GM23338 (cell line): ENCODE data around the gene ATP2B1. TPM values are rescaled to one million over a fixed set of nuclear protein-coding genes. Genes with fewer than 3 reads are reported as not detected.

Experiments used
- ATAC-seq: fragments of 200-7000 bp; cut with Tn5 transposase; 3 replicates; pipeline ENCODE4 v1.9.1; 2020
- DNase-seq: peaks from one replicate; pipeline ENCODE4 v3.0.0-alpha.2; 2015; ENCODE audit warnings: low spot score
- H2AFZ ChIP-seq: fragments of 200-600 bp; sonication (generic); 2 replicates; pipeline ENCODE4 v1.8.0; 2016; ENCODE audit warnings: antibody characterized with exemption, mild to moderate bottlenecking, moderate library complexity
- H3F3A ChIP-seq: fragments of 200-600 bp; sonication (generic); replicated peaks from 2 replicates; pipeline ENCODE4 v1.8.0; 2017; ENCODE audit warnings: antibody characterized with exemption, mixed run types, low read depth
- H3K27ac ChIP-seq: fragments of 200-600 bp; sonication (generic); 2 replicates; pipeline ENCODE4 v1.6.1; 2016; ENCODE audit warnings: low read depth
- H3K27me3 ChIP-seq: fragments of 200-600 bp; sonication (generic); 2 replicates; pipeline ENCODE4 v1.8.0; 2016; ENCODE audit warnings: mild to moderate bottlenecking, mixed run types, moderate library complexity; ENCODE audit not compliant: insufficient read depth
- H3K36me3 ChIP-seq: fragments of 200-600 bp; sonication (generic); 2 replicates; pipeline ENCODE4 v1.8.0; 2016; ENCODE audit warnings: mild to moderate bottlenecking; ENCODE audit not compliant: insufficient read depth
- H3K4me1 ChIP-seq: fragments of 200-600 bp; sonication (generic); 2 replicates; pipeline ENCODE4 v1.8.0; 2016; ENCODE audit warnings: mild to moderate bottlenecking, moderate library complexity; ENCODE audit not compliant: insufficient read depth
- H3K4me2 ChIP-seq: fragments of 200-600 bp; sonication (generic); 2 replicates; pipeline ENCODE4 v1.7.1; 2017; ENCODE audit warnings: mixed run types
- H3K4me3 ChIP-seq: fragments of 200-600 bp; sonication (generic); 2 replicates; pipeline ENCODE4 v1.6.1; 2016; ENCODE audit warnings: mixed run types
- H3K79me2 ChIP-seq: fragments of 200-600 bp; sonication (generic); replicated peaks from 2 replicates; pipeline ENCODE4 v1.8.0; 2017; ENCODE audit warnings: mild to moderate bottlenecking; ENCODE audit not compliant: insufficient read depth
- H3K9me2 ChIP-seq: fragments of 200-600 bp; sonication (generic); 2 replicates; pipeline ENCODE4 v1.8.0; 2017; ENCODE audit not compliant: insufficient read depth
- H4K20me1 ChIP-seq: fragments of 200-600 bp; sonication (generic); replicated peaks from 2 replicates; pipeline ENCODE4 v1.8.0; 2017; ENCODE audit warnings: mild to moderate bottlenecking; ENCODE audit not compliant: insufficient read depth
- H3K27ac Mint-ChIP-seq: 2 replicates; pipeline ENCODE4 v1.8.0; 2020; ENCODE audit warnings: inconsistent platforms, mild to moderate bottlenecking, moderate library complexity, mixed read lengths
- H3K27me3 Mint-ChIP-seq: 3 replicates; pipeline ENCODE4 v1.8.0; 2022; ENCODE audit warnings: low read depth, mild to moderate bottlenecking, moderate library complexity, mixed read lengths, inconsistent platforms; ENCODE audit not compliant: insufficient read depth, poor library complexity
- H3K36me3 Mint-ChIP-seq: 3 replicates; pipeline ENCODE4 v1.8.0; 2021; ENCODE audit warnings: low read depth, mild to moderate bottlenecking, inconsistent platforms, moderate library complexity, mixed read lengths
- H3K4me1 Mint-ChIP-seq: 3 replicates; pipeline ENCODE4 v1.8.0; 2020; ENCODE audit warnings: mild to moderate bottlenecking, inconsistent platforms, mixed read lengths
- H3K4me3 Mint-ChIP-seq: 3 replicates; pipeline ENCODE4 v1.8.0; 2021; ENCODE audit warnings: moderate library complexity, mild to moderate bottlenecking, inconsistent platforms, mixed read lengths
- H3K9me3 Mint-ChIP-seq: 3 replicates; pipeline ENCODE4 v1.8.0; 2020; ENCODE audit warnings: moderate library complexity, mild to moderate bottlenecking, inconsistent platforms, mixed read lengths
- ETS1 ChIP-seq: IDR thresholded peaks from 2 replicates; pipeline ENCODE4 v1.6.1; 2016; ENCODE audit warnings: antibody characterized with exemption
- EZH2 ChIP-seq: fragments of 200-600 bp; sonication (generic); IDR thresholded peaks from one replicate; pipeline ENCODE4 v1.8.0; 2017; ENCODE audit warnings: antibody characterized with exemption, mild to moderate bottlenecking, low read depth; ENCODE audit not compliant: unreplicated experiment
- EZH2phosphoT487 ChIP-seq: fragments of 200-600 bp; sonication (generic); IDR thresholded peaks from one replicate; pipeline ENCODE4 v1.8.1; 2018; ENCODE audit warnings: antibody characterized with exemption; ENCODE audit not compliant: unreplicated experiment
- REST ChIP-seq: IDR thresholded peaks from one replicate; pipeline ENCODE4 v1.6.1; 2018; ENCODE audit warnings: antibody characterized with exemption; ENCODE audit not compliant: unreplicated experiment
- ZNF114 ChIP-seq: fragments of 250-450 bp; sonication (Bioruptor Pico); IDR thresholded peaks from 2 replicates; pipeline ENCODE4 v1.5.0; 2020; ENCODE audit warnings: mild to moderate bottlenecking, moderate library complexity
- polyA plus RNA-seq: library from polyadenylated mRNA; unstranded; fragments of >200 nt; fragmentation: Nextera tagmentation; extraction: Ambion mirVana; gene quantifications from 2 replicates; pipeline ENCODE4 v1.2.1, GENCODE V29; 2016
- total RNA-seq: library from RNA; depleted of rRNA; stranded (reverse); fragments of >200 nt; shearing (Covaris generic); gene quantifications from 2 replicates; pipeline ENCODE4 v1.2.3, GENCODE V29; 2014

Gene ATP2B1
- total and polyA plus RNA-seq, 2 experiments from 2014 or later = 39.3 to 42.3 TPM

GRCh38 chr12:89721291-89721987 is 12.8 kb upstream of the ATP2B1 start:
- no peak overlapping the region for H3K4me3 Mint-ChIP-seq
- H3K79me2 ChIP-seq = no peaks in the 10 kb centered on the region
- no peak overlapping the region for H2AFZ ChIP-seq
- ATAC-seq = no peak
- DNase-seq = no peak
- no peak overlapping the region for H3K27ac ChIP-seq
- no peaks in the 10 kb centered on the region for H3F3A ChIP-seq
- H3K27me3 Mint-ChIP-seq = no peaks in the 10 kb centered on the region
- no peak overlapping the region for H3K27ac Mint-ChIP-seq
- H3K4me2 ChIP-seq = no peak overlapping the region
- no peaks in the 10 kb centered on the region for H3K27me3 ChIP-seq
- no peaks in the 10 kb centered on the region for H3K36me3 ChIP-seq
- H3K4me1 ChIP-seq = no peaks in the 10 kb centered on the region
- no peaks in the 10 kb centered on the region for H3K9me3 Mint-ChIP-seq
- no peak overlapping the region for H3K4me3 ChIP-seq
- H3K4me1 Mint-ChIP-seq = peaks cover 3% of the 10 kb centered on the region
- no peaks in the 10 kb centered on the region; the same call in 2 of the 3 replicates for H3K36me3 Mint-ChIP-seq
- TF ChIP-seq REST (no peak), ETS1 (no peak), EZH2 (no peak)
- no peaks in the 10 kb centered on the region for H4K20me1 ChIP-seq
- H3K9me2 ChIP-seq = peaks cover 6% of the 10 kb centered on the region; the same call in 1 of the 2 replicates

GRCh38 chr12:89717759-89718523 is 9.3 kb upstream of the ATP2B1 start:
- H3K27ac Mint-ChIP-seq = no peak overlapping the region
- Histone ChIP-seq H3K9me2 (peaks cover 10% of the 10 kb centered on the region; the same call in 1 of the 2 replicates), H3K79me2 (no peaks in the 10 kb centered on the region), H3F3A (no peaks in the 10 kb centered on the region), H2AFZ (no peak overlapping the region), H3K36me3 (no peaks in the 10 kb centered on the region), H3K27me3 (no peaks in the 10 kb centered on the region), H3K4me2 (no peak overlapping the region), H3K4me1 (no peaks in the 10 kb centered on the region), H4K20me1 (no peaks in the 10 kb centered on the region), H3K4me3 (no peak overlapping the region), H3K27ac (no peak overlapping the region)
- DNase-seq = no peak
- no peak overlapping the region for H3K4me3 Mint-ChIP-seq
- peaks cover 24% of the 10 kb centered on the region for H3K9me3 Mint-ChIP-seq
- TF ChIP-seq ZNF114 (CRISPR knock-in tag) (no peak), EZH2phosphoT487 (no peak)
- no peak for ATAC-seq
- H3K27me3 Mint-ChIP-seq = no peaks in the 10 kb centered on the region
- H3K36me3 Mint-ChIP-seq = peaks cover 10% of the 10 kb centered on the region
- H3K4me1 Mint-ChIP-seq = peaks cover 3% of the 10 kb centered on the region
